ENCODE measurements around the gene FNTB.
A peak's percentile ranks its signal among the peaks of the same experiment; 100 is the strongest.
"Not testable (repeated sequence)": the region's sequence is repeated elsewhere in the genome, so short reads cannot be mapped to it uniquely, and the experiment has no call there.

FNTB gene

DNA sequence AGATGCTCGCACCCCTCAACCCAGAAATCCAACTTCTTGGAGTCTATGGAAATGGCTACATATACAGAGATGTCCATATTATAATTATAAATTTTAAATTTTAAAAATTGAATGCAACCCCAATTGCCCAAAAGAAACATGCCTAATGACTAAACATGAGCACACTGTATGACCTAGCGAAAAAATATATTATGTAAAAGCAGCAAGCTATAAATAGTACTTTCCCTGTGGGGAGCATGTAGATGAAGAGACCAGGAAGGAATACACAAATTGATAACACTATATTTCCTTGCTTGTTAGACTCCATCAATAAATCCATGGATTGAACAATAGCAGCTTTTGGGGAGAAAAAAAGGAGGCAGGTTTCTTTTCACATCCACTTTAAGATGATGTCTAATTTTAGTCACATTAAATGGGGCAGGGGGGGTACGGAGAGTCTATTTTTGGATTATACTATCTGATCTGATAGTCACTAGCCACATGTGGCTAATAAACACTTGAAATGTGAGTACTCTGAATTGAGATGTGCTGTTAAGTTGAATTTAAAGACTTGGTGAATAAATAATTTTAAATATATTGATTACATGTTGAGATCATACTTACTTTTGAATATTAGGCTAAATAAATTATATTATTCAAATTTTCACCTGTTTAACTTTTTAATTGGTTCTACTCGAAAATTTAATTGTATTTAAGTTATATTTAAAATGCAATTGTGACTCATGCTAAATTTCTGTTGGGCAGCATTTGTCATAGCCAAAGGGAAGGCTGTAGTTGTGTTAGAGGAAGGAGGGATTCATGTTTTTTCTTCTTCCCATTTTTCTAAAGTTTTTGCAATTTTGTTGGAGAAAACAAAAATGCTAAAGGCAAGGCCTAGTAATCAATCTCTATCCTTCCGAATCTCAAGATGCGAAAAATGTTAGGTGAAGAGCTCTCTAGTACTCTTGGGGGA is 98.1 kb downstream of the FNTB start:
- no peak for DNase-seq (ENCODE audit: low read depth in 2 of 2)

DNA sequence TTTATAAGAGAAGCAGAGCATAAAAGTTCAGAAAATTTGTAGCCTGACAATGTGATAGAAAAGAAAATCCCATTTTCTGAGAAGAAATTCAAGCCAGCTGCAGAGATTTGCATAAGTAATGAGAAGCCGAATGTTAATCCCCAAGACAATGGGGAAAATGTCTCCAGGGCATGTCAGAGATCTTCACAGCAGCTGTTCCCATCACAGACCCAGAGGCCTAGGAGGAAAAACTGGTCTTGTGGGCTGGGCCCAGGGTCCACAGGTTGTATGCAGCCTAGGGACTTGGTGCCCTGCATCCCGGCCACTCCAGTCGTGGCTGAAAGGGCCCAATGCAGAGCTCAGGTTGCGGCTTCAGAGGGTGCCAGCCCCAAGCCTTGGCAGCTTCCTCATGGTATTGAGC is 100.0 kb downstream of the FNTB start:
- DNase-seq (ENCODE audit: low read depth in 2 of 2) = not testable (repeated sequence)

DNA sequence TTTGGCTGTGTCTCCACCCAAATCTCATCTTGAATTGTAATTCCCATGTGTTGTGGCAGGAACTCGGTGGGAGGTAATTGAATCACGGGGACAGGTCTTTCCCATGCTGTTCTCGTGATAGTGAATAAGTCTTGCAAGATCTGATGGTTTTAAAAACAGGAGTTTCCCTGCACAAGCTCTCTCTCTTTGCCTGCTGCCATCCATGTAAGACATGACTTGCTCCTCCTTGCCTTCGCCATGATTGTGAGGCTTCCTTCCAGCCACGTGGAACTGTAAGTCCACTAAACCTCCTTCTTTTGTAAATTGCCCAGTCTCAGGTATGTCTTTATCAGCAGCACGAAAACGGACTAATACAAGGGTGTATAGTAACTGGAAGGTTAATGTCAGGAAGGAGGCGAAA is 101.1 kb downstream of the FNTB start:
- DNase-seq (ENCODE audit: low read depth in 2 of 2) = not testable (repeated sequence)

DNA sequence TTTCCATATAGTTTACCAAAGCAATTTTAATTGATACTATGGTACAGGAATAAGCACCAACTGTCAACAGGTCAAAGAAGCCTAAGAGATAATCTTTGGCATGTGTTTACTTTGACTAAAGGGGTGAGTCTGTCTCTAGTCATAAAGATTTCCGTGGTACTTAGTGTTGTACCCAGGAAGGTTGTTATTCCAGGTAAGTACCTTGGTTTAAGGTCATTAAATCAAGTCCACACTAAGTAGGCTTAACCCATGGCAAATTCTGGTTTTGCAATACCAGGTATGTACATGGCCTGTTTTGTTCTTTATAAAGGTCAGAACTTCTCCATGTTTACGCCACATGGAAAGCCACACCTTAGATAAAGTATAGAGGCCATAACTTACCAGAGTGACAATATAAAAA is 105.7 kb downstream of the FNTB start:
- no peak for DNase-seq (ENCODE audit: low read depth in 2 of 2)

DNA sequence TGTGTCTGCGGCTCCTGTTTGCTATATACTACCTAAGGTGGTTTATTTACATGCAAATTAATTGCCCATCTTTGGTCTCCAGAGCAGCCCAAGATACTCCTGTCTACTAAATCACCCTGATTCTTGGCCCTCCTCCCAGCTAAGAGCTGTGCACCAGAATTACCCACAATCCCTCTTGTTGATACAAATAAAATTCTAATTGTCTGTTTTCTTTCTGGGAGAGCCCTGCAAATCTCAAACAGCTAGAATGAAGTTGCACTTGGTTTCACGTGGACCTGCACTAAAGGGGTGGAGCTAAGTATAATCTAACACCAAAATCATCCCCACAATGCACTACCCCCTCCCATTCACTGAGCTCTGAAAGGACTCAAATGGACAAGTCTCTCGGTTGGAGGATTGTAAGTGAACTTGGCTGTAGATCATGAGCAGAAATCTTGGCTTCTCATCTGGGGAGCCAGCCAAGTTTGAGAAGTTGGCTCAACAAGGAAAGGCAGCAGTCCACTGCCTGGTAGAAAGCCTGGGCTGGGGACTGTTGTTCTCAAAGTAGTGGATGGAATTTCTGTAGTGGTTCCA is 109.0 kb downstream of the FNTB start:
- no peak for DNase-seq (ENCODE audit: low read depth in 2 of 2)

DNA sequence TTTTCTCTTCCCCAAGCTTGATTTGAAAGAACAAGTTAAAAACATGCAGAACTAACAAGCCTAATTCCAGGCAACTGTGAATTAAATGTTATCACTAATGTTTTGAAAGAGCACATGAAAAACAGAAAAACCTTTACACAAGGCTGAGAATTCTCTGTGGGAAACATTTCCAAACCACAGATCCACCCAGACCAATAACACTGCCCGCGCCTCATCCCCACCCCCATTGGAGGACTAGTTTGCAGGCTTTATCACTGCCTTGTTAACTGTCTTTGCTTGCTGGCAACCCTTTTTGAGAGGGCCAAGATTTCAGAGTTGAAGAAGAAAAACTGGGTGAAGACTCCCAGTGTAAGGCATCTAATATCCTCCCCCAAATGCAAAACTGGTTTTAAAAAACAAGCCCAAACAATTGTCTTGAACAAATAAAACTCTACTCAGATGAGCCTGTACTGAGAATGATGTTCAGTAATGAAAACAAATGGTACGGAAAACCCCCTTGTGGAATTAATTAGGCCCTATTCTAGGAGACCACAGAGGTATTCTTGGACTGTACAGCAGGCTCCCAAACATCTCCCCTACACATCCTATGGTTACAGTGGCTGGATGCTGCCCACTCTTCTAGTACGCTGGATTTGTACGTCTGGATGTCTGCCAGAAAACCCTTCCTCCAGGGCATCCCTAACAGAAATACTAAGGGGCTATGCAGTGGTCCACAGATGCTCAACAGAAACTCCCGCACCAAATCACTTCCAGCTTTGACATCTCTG is 109.8 kb downstream of the FNTB start:
- DNase-seq (ENCODE audit: low read depth in 2 of 2) = no peak

DNA sequence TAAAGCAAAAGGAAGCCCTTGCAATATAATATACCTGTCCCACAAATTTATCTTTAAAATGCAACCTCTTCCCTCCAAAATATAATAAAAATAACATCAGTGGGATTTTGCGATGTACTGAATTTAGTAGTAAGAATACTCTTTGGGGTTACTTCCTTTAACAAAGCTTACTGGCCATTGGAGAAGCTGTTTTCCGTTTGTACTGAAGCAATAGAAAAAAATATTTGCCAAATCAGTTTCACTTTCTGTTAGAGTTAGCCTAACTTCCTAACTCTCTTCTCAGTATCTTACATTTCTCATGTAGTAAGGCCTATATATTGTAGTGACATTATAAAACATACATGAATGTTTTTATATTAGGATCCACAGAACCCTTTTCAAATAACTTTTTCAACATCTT is 111.9 kb downstream of the FNTB start:
- DNase-seq (ENCODE audit: low read depth in 2 of 2) = no peak

DNA sequence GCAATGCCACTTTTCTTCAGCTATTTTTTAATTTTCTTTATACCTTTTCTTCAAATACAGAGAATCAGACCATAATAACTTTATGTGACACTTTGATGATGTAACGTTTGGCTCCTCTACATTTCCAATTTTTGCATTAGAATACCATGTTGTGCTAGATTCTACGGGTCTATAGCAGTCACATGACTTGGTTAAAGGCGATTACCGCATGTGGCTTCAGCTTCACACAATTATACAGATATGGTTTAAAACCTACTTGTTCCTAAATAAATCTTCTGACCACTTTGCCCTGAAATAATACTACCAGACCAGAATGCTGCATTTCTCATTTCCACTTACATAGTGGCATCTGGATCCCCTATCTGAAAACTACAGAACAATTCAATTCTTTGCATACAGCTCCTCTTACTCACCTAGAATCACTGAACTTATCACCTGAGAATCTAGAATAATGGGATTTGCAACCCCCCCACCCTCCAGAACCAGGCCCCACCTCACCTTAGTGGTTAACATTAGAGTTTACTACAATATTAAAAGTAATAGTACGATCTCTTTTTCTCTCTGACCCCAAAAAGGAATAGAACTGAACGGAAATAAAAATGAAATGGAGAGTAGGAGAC is 114.3 kb downstream of the FNTB start:
- DNase-seq (ENCODE audit: low read depth in 2 of 2) = no peak

DNA sequence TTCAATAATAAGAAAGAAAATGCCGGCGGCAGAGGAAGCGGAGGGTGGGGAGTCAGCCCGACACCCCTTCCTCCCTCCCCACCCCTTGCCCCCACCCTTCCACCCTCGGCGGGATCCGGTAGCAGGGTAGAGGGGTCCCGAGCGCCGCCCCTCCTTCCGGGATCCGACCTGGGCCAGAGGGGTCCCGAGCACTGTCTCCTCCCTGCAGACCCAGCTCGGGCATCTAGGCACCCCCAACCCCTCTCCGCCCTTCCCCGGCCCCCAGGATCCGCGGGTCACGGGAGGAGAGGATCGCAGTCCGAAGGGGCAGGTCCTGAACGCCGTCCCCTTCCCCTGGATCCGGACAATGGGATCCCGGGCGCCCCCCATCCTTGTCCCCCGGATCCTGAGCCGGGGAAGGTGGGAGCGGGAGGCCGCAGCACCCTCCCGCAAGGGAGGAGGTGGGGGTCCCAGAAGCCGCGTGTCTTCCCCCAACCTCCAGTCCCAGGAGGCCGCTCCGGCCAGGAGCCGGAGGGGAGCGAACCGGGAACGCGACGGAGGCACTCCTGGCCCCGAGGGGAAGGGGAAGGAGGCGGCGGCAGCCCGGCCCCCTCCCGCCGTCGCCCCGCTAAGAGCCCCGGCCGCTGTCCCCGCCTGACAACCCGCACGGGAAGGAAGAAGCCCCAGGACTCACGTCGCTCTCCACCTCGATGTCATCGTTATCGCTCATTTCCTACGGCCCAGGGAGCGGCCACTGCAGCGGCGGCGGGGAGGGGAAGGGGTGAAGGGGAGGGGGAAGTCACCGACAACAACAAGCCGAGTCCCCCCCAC is 115.1 kb downstream of the FNTB start:
- peak in 1 of 2 donors; percentile 11 for DNase-seq (ENCODE audit: low read depth in 2 of 2)

DNA sequence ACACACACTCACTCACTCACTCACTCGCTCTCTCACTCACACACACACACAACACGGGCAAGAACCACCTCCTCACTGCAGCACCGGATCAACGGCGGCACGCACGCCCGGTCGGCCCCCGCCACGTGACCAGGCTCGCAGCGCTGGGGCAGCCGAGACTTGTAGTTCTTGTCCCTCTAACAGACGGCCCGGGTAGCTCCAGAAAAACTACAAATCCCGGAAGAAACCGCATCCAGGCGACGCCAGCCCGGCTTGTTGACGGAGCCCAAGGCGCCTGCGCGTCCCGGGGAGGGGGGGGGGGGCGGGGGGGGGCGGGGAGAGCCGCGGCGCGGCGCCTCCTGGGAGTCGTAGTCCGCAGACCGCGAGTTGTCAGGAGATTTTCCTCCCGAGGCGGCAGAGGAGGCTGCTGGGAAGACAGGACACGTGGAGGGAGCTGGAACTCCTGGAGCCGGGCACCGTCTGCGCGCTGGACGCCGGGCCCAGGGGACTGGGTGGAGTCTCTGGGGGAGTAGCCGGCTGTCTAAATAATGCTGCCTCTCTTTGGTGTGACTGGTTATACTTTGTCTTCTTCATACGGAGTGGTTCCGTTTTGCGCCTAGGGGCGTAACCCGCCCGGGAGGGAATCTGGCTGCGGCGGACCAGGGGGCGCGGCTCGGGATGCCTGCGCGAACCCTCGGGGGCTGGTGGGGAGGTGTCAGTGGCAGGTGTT is 115.9 kb downstream of the FNTB start, which contains the start of gene MAX:
Gene MAX (minus strand): TSS at position 77 of the 709 bp plus-strand sequence. CDS start 178 bp downstream, outside the sequence.
- DNase-seq (ENCODE audit: low read depth in 2 of 2) = peak; percentile 91 to 98

DNA sequence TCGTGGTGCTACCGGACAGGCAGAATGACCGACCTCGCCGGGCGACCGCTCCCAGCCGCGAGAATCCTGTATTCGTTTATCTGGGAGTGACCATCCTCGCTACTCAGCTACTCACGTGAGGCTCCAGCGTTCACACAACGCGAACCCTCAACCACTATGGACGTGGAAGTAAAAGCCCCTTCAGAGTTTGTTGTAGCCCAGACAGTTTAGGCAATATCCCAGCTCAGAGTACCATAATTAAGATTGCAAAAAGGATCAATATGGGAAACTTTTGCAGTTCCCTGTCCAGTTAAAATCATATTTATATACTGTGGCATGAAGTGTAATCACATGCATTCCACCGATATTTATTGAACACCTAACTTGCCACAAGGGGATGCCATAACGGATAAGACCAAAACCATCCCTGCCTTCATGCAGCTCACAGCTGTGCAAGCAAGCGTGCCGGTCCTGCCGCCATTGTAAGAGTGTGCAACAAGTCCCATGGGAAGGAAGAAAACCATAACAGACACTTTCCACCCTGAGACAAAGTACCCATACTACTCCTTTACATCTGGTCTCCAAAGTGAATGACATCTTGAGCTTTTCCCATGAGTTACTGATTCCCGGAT is 116.6 kb downstream of the FNTB start:
- DNase-seq (ENCODE audit: low read depth in 2 of 2) = no peak

DNA sequence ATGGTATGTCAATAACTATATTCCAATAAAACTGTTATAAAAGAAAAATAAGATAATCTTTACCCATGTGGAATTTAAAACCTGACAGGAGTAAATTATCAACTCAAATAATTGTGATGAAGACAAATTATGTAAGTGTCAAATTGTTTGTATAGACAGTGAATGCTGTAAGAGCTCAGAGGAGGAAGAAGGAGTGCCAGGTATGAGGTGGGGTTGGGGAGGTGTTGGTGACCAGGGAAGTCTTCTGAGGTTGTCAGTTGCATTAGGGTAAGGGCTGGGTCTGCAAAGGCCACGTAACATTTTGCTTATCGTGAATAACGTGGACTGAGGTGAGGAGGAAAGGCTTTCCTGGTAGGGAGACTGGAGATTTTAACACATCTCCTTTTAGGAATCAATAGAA is 118.1 kb downstream of the FNTB start:
- DNase-seq (ENCODE audit: low read depth in 2 of 2) = no peak

DNA sequence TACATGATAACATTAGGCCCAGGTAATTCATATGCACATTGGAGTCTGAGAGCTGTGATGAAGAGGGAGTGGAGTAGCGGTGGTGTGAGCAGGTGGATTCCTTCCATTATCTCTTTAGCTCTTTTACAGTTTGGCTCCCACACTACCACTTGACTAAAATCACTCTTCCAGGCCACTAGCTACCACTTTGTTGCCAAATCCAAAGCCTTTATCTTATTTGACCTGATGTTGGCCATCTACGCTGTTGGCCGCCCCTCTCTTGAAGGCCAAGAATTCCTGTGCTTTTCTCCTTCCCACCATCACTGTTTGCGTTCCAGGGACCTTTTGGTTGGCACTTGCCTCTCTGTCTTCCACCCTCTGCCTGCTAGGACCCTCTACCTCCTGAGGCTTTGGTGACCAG is 119.6 kb downstream of the FNTB start:
- no peak for DNase-seq (ENCODE audit: low read depth in 2 of 2)

DNA sequence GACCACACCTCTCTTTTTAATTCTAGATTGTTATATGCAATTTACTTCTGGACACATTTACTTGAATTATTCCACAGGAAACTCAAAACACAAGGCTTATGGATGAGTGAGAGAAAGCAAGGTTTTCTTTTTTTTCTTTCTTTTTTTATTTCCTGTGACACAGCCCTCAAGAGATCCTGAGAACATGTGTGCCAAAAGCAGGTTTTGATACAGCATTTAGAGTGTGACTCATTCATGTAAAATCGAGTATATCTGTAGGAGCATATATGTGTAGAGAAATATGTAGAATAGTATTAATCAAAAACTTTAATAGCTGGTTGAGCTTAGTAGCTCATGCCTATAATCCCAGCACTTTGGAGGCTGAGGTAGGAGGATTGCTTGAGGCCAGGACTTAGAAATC is 120.0 kb downstream of the FNTB start:
- DNase-seq (ENCODE audit: low read depth in 2 of 2) = no peak

DNA sequence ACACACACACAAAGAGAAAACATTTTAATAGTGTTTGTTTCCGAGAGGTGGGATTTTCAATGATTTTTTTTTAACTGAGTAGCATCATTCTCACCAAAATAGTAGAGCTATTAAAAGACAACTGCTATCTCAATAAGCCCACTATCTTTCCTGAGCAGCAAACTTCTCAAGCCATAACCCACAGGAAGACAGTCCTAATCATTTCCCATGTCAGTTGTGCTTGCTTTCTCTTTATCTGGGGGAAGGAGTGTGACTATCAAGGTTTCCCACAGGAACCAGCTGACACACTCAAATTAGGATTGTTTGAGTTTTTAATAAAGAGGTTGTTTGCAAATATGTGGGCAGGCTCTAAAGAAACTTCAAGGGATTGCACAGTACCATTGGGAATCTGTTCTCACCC is 120.5 kb downstream of the FNTB start:
- no peak for DNase-seq (ENCODE audit: low read depth in 2 of 2)

DNA sequence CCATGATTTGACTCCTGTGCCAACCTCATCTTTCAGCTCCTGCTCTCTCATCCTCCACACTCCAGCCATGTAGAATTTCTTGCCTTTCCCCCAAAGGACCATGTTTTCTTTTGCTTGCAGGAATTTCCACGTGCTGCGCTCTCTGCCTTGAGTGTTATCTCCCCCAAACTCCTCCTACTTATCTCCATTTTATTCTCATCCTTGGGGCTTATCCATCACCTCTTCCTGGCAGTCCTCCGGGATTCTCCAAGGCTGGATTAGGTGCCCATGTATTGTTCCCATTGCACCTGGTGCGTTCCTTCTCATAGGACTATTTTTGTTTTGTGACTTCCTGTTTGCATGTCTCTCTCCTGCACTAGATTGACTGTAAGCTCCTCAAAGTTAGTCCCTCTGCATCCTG is 122.7 kb downstream of the FNTB start:
- DNase-seq (ENCODE audit: low read depth in 2 of 2) = no peak

DNA sequence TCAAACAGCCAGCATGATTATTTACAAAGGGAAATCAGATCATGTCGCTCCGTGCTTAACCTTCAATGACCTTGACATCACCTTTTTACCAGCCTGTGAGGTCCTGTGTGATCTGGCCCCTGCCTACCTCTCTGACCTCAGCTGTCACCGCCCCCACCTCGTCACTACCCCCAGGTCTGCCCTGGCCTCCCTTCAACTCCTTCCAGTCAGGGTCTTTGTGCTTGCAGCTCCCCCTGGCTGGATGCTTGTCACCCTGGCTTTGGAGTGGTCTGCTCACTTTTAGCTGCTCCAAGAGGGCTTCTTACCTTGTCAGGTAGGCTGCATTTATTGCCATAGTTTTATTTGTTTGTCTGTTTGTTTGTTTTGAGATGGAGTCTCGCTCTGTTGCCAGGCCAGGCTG is 123.8 kb downstream of the FNTB start:
- DNase-seq (ENCODE audit: low read depth in 2 of 2) = no peak

Measured in stimulated activated CD4-positive, alpha-beta T cell treated with anti-CD3 and anti-CD28 coated beads, Interleukin-1b, Interleukin-23, amount 100 ng/mL, for 1 hour (primary cell).